HG03095 (cell line): ENCODE results near the gene MDM2.
"Not testable (repeated sequence)": the region's sequence is repeated elsewhere in the genome, so short reads cannot be mapped to it uniquely, and the experiment has no call there.

Experiments
- ATAC-seq: cut with Tn5 transposase; IDR thresholded peaks from one replicate; pipeline ENCODE4 v1.9.1; 2021; ENCODE audit warnings: moderate library complexity; ENCODE audit not compliant: unreplicated experiment

MDM2 gene

DNA sequence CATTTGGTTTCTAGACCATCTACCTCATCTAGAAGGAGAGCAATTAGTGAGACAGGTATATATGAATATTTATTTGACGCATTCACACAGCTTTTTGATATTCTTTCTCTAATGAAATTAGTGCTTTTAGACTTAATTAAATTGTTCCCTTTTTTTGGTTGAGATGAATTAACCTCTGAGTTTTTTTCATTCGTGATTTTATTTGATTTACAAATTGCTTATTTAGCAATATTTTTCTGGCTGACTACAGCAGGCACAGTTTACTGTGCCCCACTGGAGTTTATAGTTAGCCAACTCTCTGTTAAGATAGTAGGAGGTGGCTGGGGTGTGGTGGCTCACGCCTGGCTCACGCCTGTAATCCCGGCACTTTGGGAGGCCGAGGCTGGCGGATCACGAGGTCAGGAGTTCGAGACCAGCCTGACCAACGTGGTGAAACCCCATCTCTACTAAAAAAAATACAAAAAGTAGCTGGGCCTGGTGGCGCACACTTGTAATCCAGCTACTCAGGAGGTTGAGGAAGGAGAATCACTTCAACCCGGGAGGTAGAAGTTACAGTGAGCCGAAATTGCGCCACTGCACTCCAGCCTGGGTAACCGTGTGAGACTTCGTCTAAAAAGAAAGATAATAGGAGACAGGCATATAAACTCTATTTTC lies 16.7 kb downstream of the MDM2 start:
- ATAC-seq, result no peak

DNA sequence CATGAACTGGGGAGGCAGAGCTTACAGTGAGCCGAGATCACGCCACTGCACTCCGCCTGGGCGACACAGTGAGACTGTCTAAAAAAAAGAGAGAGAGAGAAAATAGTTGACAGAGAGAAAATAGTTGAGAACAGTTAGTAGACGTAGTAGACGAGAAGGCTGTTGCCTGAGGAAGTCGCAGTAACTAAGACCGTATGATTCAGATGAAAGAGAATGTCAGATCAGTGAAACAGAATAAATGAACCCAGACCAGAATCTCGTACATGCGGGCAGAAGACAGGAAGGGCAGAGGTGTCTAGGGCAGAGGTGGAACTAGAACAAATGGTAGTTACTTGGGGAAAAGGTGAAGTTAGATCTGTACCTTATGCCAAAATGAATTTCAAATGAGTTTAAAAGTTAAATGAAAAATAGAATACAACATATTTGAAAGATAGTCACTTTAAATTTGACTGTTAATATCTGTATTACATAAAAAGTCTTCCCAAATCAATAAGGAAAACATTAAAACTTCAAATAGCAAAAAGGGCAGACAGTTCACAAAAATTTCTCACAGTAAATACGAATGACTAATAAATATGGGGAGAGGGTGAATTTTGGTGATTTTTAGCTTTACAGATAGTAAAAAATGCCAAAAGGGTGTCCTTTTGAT lies 17.7 kb downstream of the MDM2 start:
- no peak for ATAC-seq

DNA sequence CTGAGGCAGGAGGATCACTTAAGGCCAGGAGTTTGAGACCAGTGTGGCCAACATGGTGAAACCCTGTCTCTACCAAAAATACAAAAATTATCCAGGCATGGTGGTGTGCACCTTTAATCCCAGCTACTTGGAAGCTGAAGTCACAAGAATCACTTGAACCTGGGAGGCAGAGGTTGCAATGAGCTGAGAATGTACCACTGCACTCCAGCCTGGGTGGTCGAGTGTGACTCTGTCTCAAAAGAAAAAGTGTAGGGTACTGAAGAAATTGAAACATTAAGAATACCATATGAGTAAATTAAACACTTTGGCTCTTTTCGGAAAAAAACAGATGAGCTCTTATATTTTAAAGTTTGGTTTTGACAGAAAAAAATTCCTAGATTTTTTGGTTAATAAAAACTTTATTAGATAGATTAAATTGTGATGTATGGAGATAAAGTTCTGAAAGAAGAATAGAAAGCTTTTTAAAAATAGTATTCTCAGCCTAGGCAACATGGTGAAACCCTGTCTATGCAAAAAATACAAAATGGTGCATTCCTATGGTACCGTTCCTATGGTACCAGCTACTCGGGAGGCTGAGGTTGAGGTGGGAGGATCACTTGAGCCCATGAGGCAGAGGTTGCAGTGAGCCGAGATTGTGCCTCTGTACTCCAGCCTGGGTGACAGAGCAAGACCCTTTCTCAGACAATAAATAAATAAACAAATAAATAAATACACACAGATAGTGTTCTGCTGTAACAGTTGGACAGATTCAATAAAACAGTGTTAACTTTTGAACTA lies 20.1 kb downstream of the MDM2 start:
- no peak for ATAC-seq

DNA sequence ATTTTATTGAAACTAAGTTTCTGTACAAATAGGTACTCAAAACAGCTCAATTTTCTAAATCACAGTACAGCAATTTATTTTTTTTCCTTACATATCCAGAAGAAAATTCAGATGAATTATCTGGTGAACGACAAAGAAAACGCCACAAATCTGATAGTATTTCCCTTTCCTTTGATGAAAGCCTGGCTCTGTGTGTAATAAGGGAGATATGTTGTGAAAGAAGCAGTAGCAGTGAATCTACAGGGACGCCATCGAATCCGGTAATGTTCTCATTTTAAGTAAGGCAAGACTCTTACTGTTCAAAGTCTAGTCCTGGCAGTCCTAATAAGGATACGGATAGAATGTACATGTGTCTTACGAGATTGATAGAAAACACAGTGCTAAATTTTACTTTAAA lies 20.7 kb downstream of the MDM2 start:
- ATAC-seq, result no peak

- ATAC-seq, result no peak
These were observed 23.3 kb downstream of the MDM2 start for GRCh38 chr12:68831272-68831671.

- no peak for ATAC-seq
These were observed 23.9 kb downstream of the MDM2 start for GRCh38 chr12:68831751-68832503.

GRCh38 chr12:68832504-68832867 lies 24.5 kb downstream of the MDM2 start:
- no peak for ATAC-seq

DNA sequence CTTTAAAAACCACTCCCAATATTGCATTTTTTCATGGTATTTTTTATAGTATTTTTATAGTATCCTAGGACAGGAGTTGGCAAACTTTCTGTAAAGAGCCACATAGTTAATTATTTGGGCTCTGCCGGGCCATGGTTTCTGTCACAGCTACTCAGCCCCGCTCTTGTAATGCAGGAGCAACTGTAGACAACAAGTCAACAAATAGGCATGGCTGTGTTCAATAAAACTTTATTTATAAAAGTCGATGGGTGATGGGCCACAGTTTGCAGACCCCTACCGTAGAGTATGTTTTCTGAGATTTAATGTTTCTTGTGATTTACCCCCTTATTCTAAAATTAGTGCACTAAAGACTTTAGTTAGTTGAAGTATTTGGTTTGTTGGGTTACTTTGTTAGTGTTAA lies 25.5 kb downstream of the MDM2 start:
- ATAC-seq, result no peak

DNA sequence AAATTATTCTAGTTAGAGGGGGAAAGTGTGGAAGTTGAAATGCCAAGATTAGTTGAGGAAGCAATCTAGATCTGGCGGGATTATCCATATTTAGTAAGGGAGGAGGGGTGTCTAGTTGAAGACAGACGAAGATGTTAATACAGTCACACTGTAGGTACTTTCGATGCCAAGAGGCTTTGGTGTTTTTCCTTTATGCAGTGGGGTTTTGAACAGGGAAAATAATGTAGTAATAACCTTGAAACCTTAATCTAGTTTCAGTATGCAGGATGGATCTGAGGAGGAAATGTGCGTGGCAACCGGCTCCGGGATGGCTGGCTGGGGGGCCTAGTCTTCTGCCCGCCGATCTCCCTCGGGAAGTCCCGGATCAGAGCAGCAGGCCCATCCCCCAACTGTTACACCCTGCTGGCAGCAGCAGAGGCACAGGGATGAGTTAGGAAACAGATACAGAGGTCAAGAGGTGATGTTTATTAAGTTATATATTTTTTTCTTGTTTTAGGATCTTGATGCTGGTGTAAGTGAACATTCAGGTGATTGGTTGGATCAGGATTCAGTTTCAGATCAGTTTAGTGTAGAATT lies 27.4 kb downstream of the MDM2 start:
- no peak for ATAC-seq

GRCh38 chr12:68837215-68837614 lies 29.2 kb downstream of the MDM2 start:
- ATAC-seq, result no peak

GRCh38 chr12:68838046-68838886 lies 30.3 kb downstream of the MDM2 start:
- ATAC-seq, result no peak

DNA sequence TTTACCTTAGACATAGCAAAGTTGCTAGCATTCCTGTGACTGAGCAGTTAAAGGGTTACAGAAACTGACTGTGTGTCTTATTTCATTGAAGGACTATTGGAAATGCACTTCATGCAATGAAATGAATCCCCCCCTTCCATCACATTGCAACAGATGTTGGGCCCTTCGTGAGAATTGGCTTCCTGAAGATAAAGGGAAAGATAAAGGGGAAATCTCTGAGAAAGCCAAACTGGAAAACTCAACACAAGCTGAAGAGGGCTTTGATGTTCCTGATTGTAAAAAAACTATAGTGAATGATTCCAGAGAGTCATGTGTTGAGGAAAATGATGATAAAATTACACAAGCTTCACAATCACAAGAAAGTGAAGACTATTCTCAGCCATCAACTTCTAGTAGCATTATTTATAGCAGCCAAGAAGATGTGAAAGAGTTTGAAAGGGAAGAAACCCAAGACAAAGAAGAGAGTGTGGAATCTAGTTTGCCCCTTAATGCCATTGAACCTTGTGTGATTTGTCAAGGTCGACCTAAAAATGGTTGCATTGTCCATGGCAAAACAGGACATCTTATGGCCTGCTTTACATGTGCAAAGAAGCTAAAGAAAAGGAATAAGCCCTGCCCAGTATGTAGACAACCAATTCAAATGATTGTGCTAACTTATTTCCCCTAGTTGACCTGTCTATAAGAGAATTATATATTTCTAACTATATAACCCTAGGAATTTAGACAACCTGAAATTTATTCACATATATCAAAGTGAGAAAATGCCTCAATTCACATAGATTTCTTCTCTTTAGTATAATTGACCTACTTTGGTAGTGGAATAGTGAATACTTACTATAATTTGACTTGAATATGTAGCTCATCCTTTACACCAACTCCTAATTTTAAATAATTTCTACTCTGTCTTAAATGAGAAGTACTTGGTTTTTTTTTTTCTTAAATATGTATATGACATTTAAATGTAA lies 31.5 kb downstream of the MDM2 start:
- ATAC-seq, result no peak

GRCh38 chr12:68841175-68841574 lies 33.2 kb downstream of the MDM2 start:
- ATAC-seq, result not testable (repeated sequence)

- ATAC-seq, result no peak
These were observed 33.7 kb downstream of the MDM2 start for GRCh38 chr12:68841717-68842116.

DNA sequence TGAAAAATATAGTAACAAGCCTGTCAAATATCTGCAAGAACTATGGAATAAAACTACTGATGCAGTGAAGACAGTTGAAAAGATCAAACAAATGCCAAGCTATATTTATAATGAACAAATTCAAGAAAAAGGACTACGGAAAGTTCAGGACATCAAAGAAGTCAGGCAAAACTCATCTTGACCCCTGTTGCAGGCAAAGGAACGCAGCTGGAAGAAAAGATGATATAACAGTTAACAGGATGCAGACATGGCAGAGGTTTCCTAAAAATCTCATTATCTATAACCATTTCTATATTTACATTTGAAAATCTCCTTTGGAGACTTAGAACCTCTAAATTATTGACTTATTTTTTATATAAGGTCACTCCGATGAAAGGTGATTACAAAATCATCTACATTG lies 34.1 kb downstream of the MDM2 start:
- ATAC-seq, result no peak

DNA sequence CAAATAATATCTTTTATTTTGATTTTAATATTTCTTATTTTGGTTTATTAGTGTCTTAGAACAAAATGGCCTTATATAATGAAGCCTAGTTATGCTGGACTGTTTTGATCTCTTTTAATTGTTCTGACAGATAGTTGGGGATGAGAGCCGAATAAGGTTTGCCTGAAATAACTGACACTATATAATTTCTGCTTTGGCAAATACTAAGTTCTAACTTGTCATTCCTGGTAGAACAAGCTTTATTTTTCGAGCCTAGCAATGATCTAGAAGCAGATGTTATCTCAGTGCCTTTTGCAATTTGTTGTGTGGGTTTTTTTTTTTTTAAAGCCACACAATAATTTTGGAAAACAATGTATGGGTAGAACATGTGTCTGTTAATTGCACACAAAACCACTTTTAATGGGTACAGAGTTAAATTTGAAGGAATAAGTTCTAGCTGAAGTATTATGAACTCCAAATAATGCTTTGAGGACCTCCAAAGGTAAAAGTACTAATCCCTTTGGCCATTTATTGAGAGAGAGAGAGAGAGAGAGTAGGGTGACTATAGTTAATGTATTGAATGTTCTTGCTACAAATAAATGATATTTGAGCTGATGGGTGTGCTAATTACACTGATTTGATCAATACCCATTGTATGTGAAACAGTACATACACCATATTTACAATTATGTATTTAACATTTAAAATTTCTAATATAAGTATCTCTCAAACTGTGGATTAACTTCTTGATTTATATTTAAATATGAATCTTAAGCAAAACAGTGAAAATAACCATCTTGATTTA lies 35.0 kb downstream of the MDM2 start:
- no peak for ATAC-seq

- no peak for ATAC-seq
These were observed 36.4 kb downstream of the MDM2 start for GRCh38 chr12:68844318-68844745.
